H1 (cell line): Measurements from ENCODE around the gene PNPLA1. TPM values are rescaled to one million over a fixed set of nuclear protein-coding genes. Genes with fewer than 3 reads are reported as not detected.

Experiments used
- ASH2L ChIP-seq: fragments of 200-600, 300-600 bp; sonication (generic); IDR thresholded peaks from one replicate; pipeline ENCODE4 v1.7.1; 2017; ENCODE audit warnings: low read length
- BACH1 ChIP-seq: IDR thresholded peaks from 2 replicates; pipeline ENCODE4 v1.6.1; 2012; ENCODE audit warnings: low read length, improper control_type of control experiment
- CEBPB ChIP-seq: IDR thresholded peaks from 2 replicates; pipeline ENCODE4 v1.6.1; 2012; ENCODE audit warnings: low read depth, low read length
- CREB1 ChIP-seq: IDR thresholded peaks from 2 replicates; pipeline ENCODE4 v1.6.1; 2012; ENCODE audit warnings: inconsistent platforms
- EP300 ChIP-seq, 2 experiments: IDR thresholded peaks; 1 replicate in 1 of 2; 2 replicates in 1 of 2; pipeline ENCODE4 v1.6.1; 2011 to 2012; ENCODE audit warnings: low read depth in 2 of 2, low read length in 2 of 2, mild to moderate bottlenecking in 2 of 2, borderline replicate concordance in 1 of 2, inconsistent platforms in 1 of 2, moderate library complexity in 1 of 2
- HDAC2 ChIP-seq, 2 experiments: fragments of 300-600 bp in 1 of 2; sonication (generic) in 1 of 2; IDR thresholded peaks; 2 replicates each; pipeline ENCODE4 v1.6.1; 2011 to 2012; ENCODE audit warnings: low read depth in 2 of 2, low read length in 2 of 2, mild to moderate bottlenecking in 2 of 2, moderate library complexity in 2 of 2, borderline replicate concordance in 1 of 2, inconsistent platforms in 1 of 2
- JUN ChIP-seq: IDR thresholded peaks from 2 replicates; pipeline ENCODE4 v1.6.1; 2011; ENCODE audit warnings: low read depth, mild to moderate bottlenecking, improper control_type of control experiment, low read length
- JUND ChIP-seq: IDR thresholded peaks from 2 replicates; pipeline ENCODE4 v1.6.1; 2011; ENCODE audit warnings: mild to moderate bottlenecking, improper control_type of control experiment, low read length
- KDM1A ChIP-seq: fragments of 200-600, 300-600 bp; sonication (generic); IDR thresholded peaks from 2 replicates; pipeline ENCODE4 v1.7.1; 2016; ENCODE audit warnings: mild to moderate bottlenecking, low read length, borderline replicate concordance
- KDM4A ChIP-seq: IDR thresholded peaks from one replicate; pipeline ENCODE4 v1.7.1; 2012; ENCODE audit warnings: low read depth, mild to moderate bottlenecking, moderate library complexity, low read length, inconsistent platforms; ENCODE audit not compliant: severe bottlenecking
- KDM5A ChIP-seq: fragments of 200-600 bp; IDR thresholded peaks from 2 replicates; pipeline ENCODE4 v1.7.1; 2012; ENCODE audit warnings: mild to moderate bottlenecking, low read length, inconsistent platforms, mixed read lengths
- MAX ChIP-seq: IDR thresholded peaks from 2 replicates; pipeline ENCODE4 v1.6.1; 2012; ENCODE audit warnings: inconsistent platforms
- POLR2A ChIP-seq, 2 experiments: IDR thresholded peaks; 1 replicate in 1 of 2; 2 replicates in 1 of 2; pipeline ENCODE4 v1.6.1; 2011; ENCODE audit warnings: low read depth in 2 of 2, low read length in 2 of 2, mild to moderate bottlenecking in 2 of 2; ENCODE audit errors: control extremely low read depth in 1 of 2
- POLR2AphosphoS5 ChIP-seq: IDR thresholded peaks from 2 replicates; pipeline ENCODE4 v1.6.1; 2011; ENCODE audit warnings: low read depth, low read length
- SIX5 ChIP-seq: IDR thresholded peaks from 2 replicates; pipeline ENCODE4 v1.6.1; 2011; ENCODE audit warnings: mild to moderate bottlenecking, low read depth, low read length
- SP4 ChIP-seq: IDR thresholded peaks from 2 replicates; pipeline ENCODE4 v1.6.1; 2012; ENCODE audit warnings: low read length, inconsistent platforms
- SRF ChIP-seq: IDR thresholded peaks from 2 replicates; pipeline ENCODE4 v1.6.1; 2011; ENCODE audit warnings: mild to moderate bottlenecking, low read depth, low read length, moderate library complexity
- TCF12 ChIP-seq: IDR thresholded peaks from 2 replicates; pipeline ENCODE4 v1.6.1; 2011; ENCODE audit warnings: low read depth, mild to moderate bottlenecking, low read length
- ZNF274 ChIP-seq: IDR thresholded peaks from 2 replicates; pipeline ENCODE4 v1.7.0; 2012; ENCODE audit warnings: low read length, borderline replicate concordance; ENCODE audit errors: extremely low read depth
- polyA plus RNA-seq, 7 experiments: library from polyadenylated mRNA; depleted of rRNA in 3 of 7; stranded (reverse) in 5 of 7; unstranded in 2 of 7; fragments of >200 nt in 5 of 7; fragments of 200-250 nt in 2 of 7; gene quantifications; 1 replicate in 5 of 7; 2 replicates in 1 of 7; 4 replicates in 1 of 7; pipeline versions ENCODE4 v1.2.1 to v1.2.3, GENCODE V29; 2011 to 2013; ENCODE audit warnings: missing spikeins in 2 of 7, mixed read lengths in 2 of 7
- total RNA-seq: library from RNA; stranded (reverse); fragmentation: NEBNext Ultra II Directional; extraction: Animal tissue kit (Norgen Biotek cat#: 25700); gene quantifications from 2 replicates; pipeline ENCODE4 v1.2.1, GENCODE V29; 2021
- TF ChIP-seq, protein P1 (sequence below): IDR thresholded peaks from 2 replicates; pipeline ENCODE4 v1.6.1; 2011; ENCODE audit warnings: low read depth, mild to moderate bottlenecking, low read length; ENCODE audit not compliant: insufficient read depth

PNPLA1 gene
- total and polyA plus RNA-seq, 2 of the 8 experiments (the other 6 are each of a cell fraction or from before 2014, with no cell fraction given): not detected

DNA sequence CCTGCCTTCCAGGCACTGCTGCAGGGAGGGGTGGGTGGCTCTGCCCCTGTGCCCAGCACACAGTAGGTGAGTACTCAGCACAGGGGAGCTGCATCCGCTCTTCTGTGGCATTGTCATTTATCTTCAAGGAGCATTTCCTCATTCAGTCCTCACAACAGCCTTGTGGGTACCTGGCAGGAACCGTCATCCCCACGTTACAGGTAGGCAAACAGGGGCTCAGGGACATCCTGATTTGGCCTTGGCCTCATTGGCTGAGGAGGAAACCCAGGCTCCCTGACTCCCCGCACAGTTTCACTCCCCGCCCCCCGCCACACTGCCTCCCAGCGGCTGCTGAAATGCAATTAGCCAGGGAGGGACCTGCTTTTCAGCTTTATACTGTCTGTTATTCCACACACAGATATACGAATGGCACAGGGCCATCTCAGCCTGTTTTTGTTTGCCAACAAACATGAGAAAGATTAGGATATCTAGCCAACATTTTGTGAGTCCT is 24.2 kb upstream of the PNPLA1 start (continued):
- TF ChIP-seq POLR2A (IDR thresholded peaks at IDR 0.05; ENCODE audit: control extremely low read depth in 1 of 2, low read depth in 2 of 2, low read length in 2 of 2) (peak in 1 of 2 experiments; percentile 24; a peak in 1 of 3 replicates), MAX (0 out of 2 replicates have a peak, but pooled peaks have one; percentile 20), SIX5 (no peak), ZNF274 (no peak), KDM5A (no peak), SP4 (0 out of 2 replicates have a peak, but pooled peaks have one; percentile 34), ASH2L (no peak), KDM1A (no peak), TCF12 (no peak), BACH1 (no peak), CEBPB (no peak), CREB1 (0 out of 2 replicates have a peak, but pooled peaks have one; percentile 13), JUND (no peak; the same call in 1 of the 2 replicates), JUN (no peak), SRF (no peak), EP300 (IDR thresholded peaks at IDR 0.05; ENCODE audit: borderline replicate concordance in 1 of 2, low read depth in 2 of 2, low read length in 2 of 2) (no peak), HDAC2 (IDR thresholded peaks at IDR 0.05; ENCODE audit: borderline replicate concordance in 1 of 2, low read depth in 2 of 2, low read length in 2 of 2) (peak in 1 of 2 experiments; percentile 55; a peak in 1 of 4 replicates), POLR2AphosphoS5 (0 out of 2 replicates have a peak, but pooled peaks have one; percentile 33), KDM4A (no peak)
- TF ChIP-seq, protein P1, sequence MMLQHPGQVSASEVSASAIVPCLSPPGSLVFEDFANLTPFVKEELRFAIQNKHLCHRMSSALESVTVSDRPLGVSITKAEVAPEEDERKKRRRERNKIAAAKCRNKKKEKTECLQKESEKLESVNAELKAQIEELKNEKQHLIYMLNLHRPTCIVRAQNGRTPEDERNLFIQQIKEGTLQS: no peak
- TF ChIP-seq, all 59 proteins: peak for 10
